HCT116 (cell line): ENCODE data around the gene MOAP1. TPM values are rescaled to one million over a fixed set of nuclear protein-coding genes. Genes with fewer than 3 reads are reported as not detected.

Source experiments
- ATAC-seq: fragments of 200-7000 bp; cut with Tn5 transposase; 2 replicates; pipeline ENCODE4 v1.9.1; 2020; ENCODE audit warnings: mild to moderate bottlenecking, moderate library complexity
- BruUV-seq: library from RNA; stranded (reverse); fragments of 400-500 nt; replicated peaks from 2 replicates; lab custom pipeline; 2021; lab: Mats Ljungman, UMichigan
- CTCF ChIA-PET: fragments of 300-600 bp; sonication (Branson Sonifier 250); formaldehyde crosslinking; loops from one replicate; lab custom pipeline; 2021; ENCODE audit warnings: antibody characterized with exemption; lab: Charles Lee
- POLR2A ChIA-PET: fragments of 300-600, 350-600 bp; sonication (Branson Sonifier 250); formaldehyde crosslinking; loops from one replicate; lab custom pipeline; 2021; ENCODE audit warnings: antibody characterized with exemption; lab: Charles Lee
- RAD21 ChIA-PET, 2 experiments: fragments of 300-600 bp; sonication (Branson Sonifier 250); formaldehyde crosslinking; loops; one replicate each; lab custom pipeline; 2023; ENCODE audit warnings: low total read pairs in 2 of 2; ENCODE audit not compliant: uncharacterized antibody in 2 of 2, unreplicated experiment in 2 of 2, low non-redundant PET in 1 of 2; lab: Charles Lee
- DNase-seq: peaks from one replicate; pipeline ENCODE4 v3.0.0-alpha.2; 2010; ENCODE audit warnings: low read depth, low spot score
- H2AFZ ChIP-seq: fragments of 200-600 bp; shearing (Covaris generic), sonication (generic); 2 replicates; pipeline ENCODE4 v1.6.1; 2017; ENCODE audit warnings: low read depth, mixed run types, mixed read lengths, antibody characterized with exemption, low read length; ENCODE audit not compliant: poor library complexity, severe bottlenecking
- H3K27ac ChIP-seq: 2 replicates; pipeline ENCODE4 v1.5.1; 2012; ENCODE audit warnings: low read depth, low read length
- H3K27me3 ChIP-seq: fragments of 200-600 bp; sonication (generic); 2 replicates; pipeline ENCODE4 v1.6.1; 2016; ENCODE audit warnings: mixed run types, low read length, mixed read lengths; ENCODE audit not compliant: insufficient read depth
- H3K36me3 ChIP-seq, 2 experiments: fragments of 200-500 bp in 1 of 2; fragments of 200-600 bp in 1 of 2; sonication (Bioruptor generic) in 1 of 2; sonication (generic) in 1 of 2; 2 replicates each; pipeline versions ENCODE4 v1.5.1 to v1.6.1; 2014 to 2016; ENCODE audit warnings: low read length in 2 of 2, inconsistent platforms in 1 of 2, mixed read lengths in 1 of 2, mixed run types in 1 of 2; ENCODE audit not compliant: insufficient read depth in 2 of 2, control insufficient read depth in 1 of 2
- H3K4me1 ChIP-seq, 2 experiments: fragments of 200-600 bp in 1 of 2; sonication (generic) in 1 of 2; 2 replicates each; pipeline versions ENCODE4 v1.5.1 to v1.6.1; 2012 to 2017; ENCODE audit warnings: low read length in 2 of 2, inconsistent platforms in 1 of 2, mild to moderate bottlenecking in 1 of 2, mixed read lengths in 1 of 2, mixed run types in 1 of 2, moderate library complexity in 1 of 2; ENCODE audit not compliant: insufficient read depth in 2 of 2, control insufficient read depth in 1 of 2
- H3K4me2 ChIP-seq: fragments of 200-600 bp; sonication (generic); 2 replicates; pipeline ENCODE4 v1.6.1; 2017; ENCODE audit warnings: mixed run types, low read length, mixed read lengths
- H3K4me3 ChIP-seq, 2 experiments: fragments of 200-600 bp in 1 of 2; sonication (generic) in 1 of 2; replicated peaks in 1 of 2; 2 replicates each; pipeline ENCODE4 v1.5.1; 2011 to 2016; ENCODE audit warnings: low read length in 2 of 2, control low read depth in 1 of 2, low read depth in 1 of 2, mild to moderate bottlenecking in 1 of 2, mixed read lengths in 1 of 2, mixed run types in 1 of 2
- H3K79me2 ChIP-seq: fragments of 200-600 bp; sonication (generic); 2 replicates; pipeline ENCODE4 v1.6.1; 2017; ENCODE audit warnings: mild to moderate bottlenecking, mixed run types, low read length, moderate library complexity, mixed read lengths; ENCODE audit not compliant: insufficient read depth
- H3K9ac ChIP-seq: fragments of 200-600 bp; sonication (generic); 2 replicates; pipeline ENCODE4 v1.6.1; 2016; ENCODE audit warnings: low read length, mixed read lengths
- H3K9me2 ChIP-seq: fragments of 200-600 bp; sonication (generic), shearing (Covaris generic); 2 replicates; pipeline ENCODE4 v1.6.1; 2017; ENCODE audit warnings: mixed run types, mild to moderate bottlenecking, moderate library complexity; ENCODE audit not compliant: insufficient read depth
- H3K9me3 ChIP-seq, 2 experiments: fragments of 200-500 bp in 1 of 2; fragments of 200-600 bp in 1 of 2; sonication (Bioruptor generic) in 1 of 2; sonication (generic) in 1 of 2; 2 replicates each; pipeline ENCODE4 v1.6.1; 2014 to 2017; ENCODE audit warnings: low read length in 2 of 2, mixed read lengths in 2 of 2, inconsistent platforms in 1 of 2, low read depth in 1 of 2, mild to moderate bottlenecking in 1 of 2, mixed run types in 1 of 2, moderate library complexity in 1 of 2; ENCODE audit not compliant: control insufficient read depth in 1 of 2, insufficient read depth in 1 of 2
- H4K20me1 ChIP-seq: fragments of 200-600 bp; sonication (generic), shearing (Covaris generic); 2 replicates; pipeline ENCODE4 v1.6.1; 2017; ENCODE audit warnings: mixed run types, mild to moderate bottlenecking, moderate library complexity; ENCODE audit not compliant: insufficient read depth
- CBX3 ChIP-seq: IDR thresholded peaks from 2 replicates; pipeline ENCODE4 v1.6.1; 2012; ENCODE audit warnings: low read depth
- CEBPB ChIP-seq: IDR thresholded peaks from 2 replicates; pipeline ENCODE4 v1.6.1; 2012; ENCODE audit warnings: low read depth
- EGR1 ChIP-seq: IDR thresholded peaks from 2 replicates; pipeline ENCODE4 v1.6.1; 2012; ENCODE audit warnings: low read depth
- EZH2 ChIP-seq: fragments of 200-600 bp; sonication (generic); IDR thresholded peaks from 2 replicates; pipeline ENCODE4 v1.6.1; 2017; ENCODE audit warnings: antibody characterized with exemption, mixed run types
- EZH2phosphoT487 ChIP-seq: fragments of 200-600 bp; IDR thresholded peaks from 2 replicates; pipeline ENCODE4 v1.6.1; 2018; ENCODE audit warnings: antibody characterized with exemption, borderline replicate concordance
- FOSL1 ChIP-seq: IDR thresholded peaks from 2 replicates; pipeline ENCODE4 v1.6.1; 2012; ENCODE audit warnings: low read depth
- JUND ChIP-seq: IDR thresholded peaks from 2 replicates; pipeline ENCODE4 v1.6.1; 2012
- MAX ChIP-seq: IDR thresholded peaks from 2 replicates; pipeline ENCODE4 v1.6.1; 2012
- POLR2A ChIP-seq: IDR thresholded peaks from 2 replicates; pipeline ENCODE4 v1.7.0; 2011; ENCODE audit warnings: borderline replicate concordance; ENCODE audit not compliant: insufficient read depth, insufficient read length; ENCODE audit errors: extremely low read depth
- POLR2AphosphoS5 ChIP-seq: IDR thresholded peaks from 2 replicates; pipeline ENCODE4 v1.6.1; 2011; ENCODE audit warnings: mild to moderate bottlenecking, low read depth, low read length, moderate library complexity
- RAD21 ChIP-seq: IDR thresholded peaks from 2 replicates; pipeline ENCODE4 v1.6.1; 2012; ENCODE audit warnings: low read depth, mild to moderate bottlenecking
- SIN3A ChIP-seq: IDR thresholded peaks from 2 replicates; pipeline ENCODE4 v1.6.1; 2012; ENCODE audit warnings: low read depth
- SP1 ChIP-seq: IDR thresholded peaks from 2 replicates; pipeline ENCODE4 v1.6.1; 2012; ENCODE audit warnings: low read depth
- SRF ChIP-seq: IDR thresholded peaks from 2 replicates; pipeline ENCODE4 v1.6.1; 2012; ENCODE audit warnings: low read depth
- TCF7L2 ChIP-seq: IDR thresholded peaks from 2 replicates; pipeline ENCODE4 v1.7.0; 2011; ENCODE audit warnings: borderline replicate concordance, inconsistent platforms; ENCODE audit not compliant: insufficient read depth, insufficient read length; ENCODE audit errors: extremely low read depth
- ZBTB33 ChIP-seq: IDR thresholded peaks from 2 replicates; pipeline ENCODE4 v1.6.1; 2011; ENCODE audit warnings: mild to moderate bottlenecking, low read length, moderate library complexity; ENCODE audit not compliant: insufficient replicate concordance; ENCODE audit errors: extremely low read depth
- ZFX ChIP-seq: fragments of 450-650 bp; IDR thresholded peaks from 2 replicates; pipeline ENCODE4 v1.6.1; 2017
- ZNF274 ChIP-seq: fragments of 200-500 bp; sonication (Bioruptor generic); IDR thresholded peaks from 2 replicates; pipeline ENCODE4 v1.6.1; 2014; ENCODE audit warnings: mild to moderate bottlenecking, low read depth, low read length, inconsistent platforms
- intact Hi-C: fragments of 100-400 bp; cut with micrococcal nuclease; formaldehyde crosslinking; loops from 2 replicates; pipeline ENCODE4 v1.10.0; 2022
- total RNA-seq: library from RNA; stranded (reverse); gene quantifications from one replicate; pipeline ENCODE4 v1.2.1, GENCODE V29; 2021; ENCODE audit not compliant: unreplicated experiment
- TF ChIP-seq, protein P1 (sequence below), 3 experiments: fragments of 200-600 bp in 1 of 3; sonication (generic) in 1 of 3; IDR thresholded peaks in 2 of 3; conservative IDR thresholded peaks in 1 of 3; 2 replicates each; pipeline ENCODE4 v1.5.1; 2012 to 2017; ENCODE audit warnings: low read depth in 2 of 3, low read length in 2 of 3, antibody characterized with exemption in 1 of 3, borderline replicate concordance in 1 of 3, control low read depth in 1 of 3, mild to moderate bottlenecking in 1 of 3, mixed read lengths in 1 of 3, mixed run types in 1 of 3, moderate library complexity in 1 of 3; ENCODE audit not compliant: insufficient read depth in 1 of 3

Gene MOAP1
- total RNA-seq, 1 experiment from 2014 or later, result 14.2 TPM

- H3K9me3 ChIP-seq, result no peaks in the 10 kb centered on the region
- peak overlapping the region; percentile 83 for H3K9ac ChIP-seq
- RAD21 ChIA-PET, result no interaction called here
- H3K27me3 ChIP-seq, result no peaks in the 10 kb centered on the region
- peak overlapping the region; percentile 75 for H3K4me2 ChIP-seq
- peak overlapping the region; percentile 94 for H3K27ac ChIP-seq
- H4K20me1 ChIP-seq, result no peaks in the 10 kb centered on the region
- peaks cover 2 to 16% of the 10 kb centered on the region in 2 experiments; a peak in 3 of 4 replicates for H3K4me1 ChIP-seq
- TF ChIP-seq EGR1, result no peak
- TF ChIP-seq EZH2, result no peak
- no peak for TF ChIP-seq SP1
- no peak for TF ChIP-seq POLR2AphosphoS5
- no peak for TF ChIP-seq TCF7L2
- TF ChIP-seq, protein P1, sequence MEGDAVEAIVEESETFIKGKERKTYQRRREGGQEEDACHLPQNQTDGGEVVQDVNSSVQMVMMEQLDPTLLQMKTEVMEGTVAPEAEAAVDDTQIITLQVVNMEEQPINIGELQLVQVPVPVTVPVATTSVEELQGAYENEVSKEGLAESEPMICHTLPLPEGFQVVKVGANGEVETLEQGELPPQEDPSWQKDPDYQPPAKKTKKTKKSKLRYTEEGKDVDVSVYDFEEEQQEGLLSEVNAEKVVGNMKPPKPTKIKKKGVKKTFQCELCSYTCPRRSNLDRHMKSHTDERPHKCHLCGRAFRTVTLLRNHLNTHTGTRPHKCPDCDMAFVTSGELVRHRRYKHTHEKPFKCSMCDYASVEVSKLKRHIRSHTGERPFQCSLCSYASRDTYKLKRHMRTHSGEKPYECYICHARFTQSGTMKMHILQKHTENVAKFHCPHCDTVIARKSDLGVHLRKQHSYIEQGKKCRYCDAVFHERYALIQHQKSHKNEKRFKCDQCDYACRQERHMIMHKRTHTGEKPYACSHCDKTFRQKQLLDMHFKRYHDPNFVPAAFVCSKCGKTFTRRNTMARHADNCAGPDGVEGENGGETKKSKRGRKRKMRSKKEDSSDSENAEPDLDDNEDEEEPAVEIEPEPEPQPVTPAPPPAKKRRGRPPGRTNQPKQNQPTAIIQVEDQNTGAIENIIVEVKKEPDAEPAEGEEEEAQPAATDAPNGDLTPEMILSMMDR (IDR thresholded peaks at IDR 0.05 in 2 of 3, conservative IDR thresholded peaks at IDR 0.05 in 1 of 3; ENCODE audit: borderline replicate concordance in 1 of 3, insufficient read depth in 1 of 3, low read depth in 2 of 3, low read length in 2 of 3), result no peak
- TF ChIP-seq EZH2phosphoT487, result no peak
- TF ChIP-seq CEBPB, result no peak
- no peak for TF ChIP-seq SRF
- TF ChIP-seq ZBTB33, result no peak
- TF ChIP-seq JUND, result no peak
- TF ChIP-seq ZNF274, result no peak
- no peak for TF ChIP-seq FOSL1
- TF ChIP-seq MAX, result no peak
- no peak for TF ChIP-seq ZFX
- TF ChIP-seq SIN3A, result no peak
- TF ChIP-seq POLR2A, result no peak
- no peak for TF ChIP-seq RAD21
- no peak for TF ChIP-seq CBX3
- no TSS peak for BruUV-seq
- peaks cover 0 to 14% of the 10 kb centered on the region in 2 experiments for H3K36me3 ChIP-seq
- H3K79me2 ChIP-seq, result peaks cover 36% of the 10 kb centered on the region
- intact Hi-C loops, result no loop called here
- DNase-seq, result no peak
- ATAC-seq, result no peak
- POLR2A ChIA-PET, result interaction anchor here (0.8 to 1.0 kb wide), 3 partner anchors 11 to 72 kb away, joined by 3 read pairs; no protein-coding TSS in a partner anchor
- peak overlapping the region; percentile 71 to 94 for H3K4me3 ChIP-seq
- H3K9me2 ChIP-seq, result no peaks in the 10 kb centered on the region
- no peak overlapping the region for H2AFZ ChIP-seq
- CTCF ChIA-PET, result interaction anchor here (0.7 to 2.2 kb wide), 4 partner anchors 10 to 72 kb away, joined by 3 to 10 read pairs (median 7); partner anchors contain the start of genes GON7 and UBR7
Measured at GRCh38 chr14:93185349-93185720, 638 bp upstream of the MOAP1 start.
